Suppressor macrophage treated with lipopolysaccharide for 1 hour (primary cell): ENCODE measurements around the gene RPTOR.

Source experiments
- DNase-seq, 3 donors: peaks; one replicate each; pipeline ENCODE4 v3.0.0-alpha.2; 2020 to 2022

The RPTOR gene

DNA sequence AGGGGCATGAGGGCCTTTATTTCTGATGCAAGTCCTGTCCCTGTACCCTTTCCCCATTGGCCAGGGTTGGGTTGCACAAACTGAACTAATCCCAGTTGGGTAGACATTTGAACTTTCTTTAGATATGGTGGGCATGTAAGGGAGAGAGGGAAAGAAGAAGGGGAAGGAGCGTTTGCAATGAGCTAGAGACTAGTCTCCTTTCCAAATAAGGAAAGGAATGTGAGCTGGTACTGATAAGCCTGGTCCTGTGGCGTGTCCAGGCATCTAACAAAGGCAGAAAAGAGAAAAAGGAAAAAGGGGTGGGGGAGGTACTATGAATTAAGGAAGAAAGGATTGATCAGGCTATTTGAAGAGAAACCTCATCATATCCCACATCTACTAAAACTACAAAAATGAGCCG, 467.3 kb downstream of the RPTOR start:
- no peak for DNase-seq

DNA sequence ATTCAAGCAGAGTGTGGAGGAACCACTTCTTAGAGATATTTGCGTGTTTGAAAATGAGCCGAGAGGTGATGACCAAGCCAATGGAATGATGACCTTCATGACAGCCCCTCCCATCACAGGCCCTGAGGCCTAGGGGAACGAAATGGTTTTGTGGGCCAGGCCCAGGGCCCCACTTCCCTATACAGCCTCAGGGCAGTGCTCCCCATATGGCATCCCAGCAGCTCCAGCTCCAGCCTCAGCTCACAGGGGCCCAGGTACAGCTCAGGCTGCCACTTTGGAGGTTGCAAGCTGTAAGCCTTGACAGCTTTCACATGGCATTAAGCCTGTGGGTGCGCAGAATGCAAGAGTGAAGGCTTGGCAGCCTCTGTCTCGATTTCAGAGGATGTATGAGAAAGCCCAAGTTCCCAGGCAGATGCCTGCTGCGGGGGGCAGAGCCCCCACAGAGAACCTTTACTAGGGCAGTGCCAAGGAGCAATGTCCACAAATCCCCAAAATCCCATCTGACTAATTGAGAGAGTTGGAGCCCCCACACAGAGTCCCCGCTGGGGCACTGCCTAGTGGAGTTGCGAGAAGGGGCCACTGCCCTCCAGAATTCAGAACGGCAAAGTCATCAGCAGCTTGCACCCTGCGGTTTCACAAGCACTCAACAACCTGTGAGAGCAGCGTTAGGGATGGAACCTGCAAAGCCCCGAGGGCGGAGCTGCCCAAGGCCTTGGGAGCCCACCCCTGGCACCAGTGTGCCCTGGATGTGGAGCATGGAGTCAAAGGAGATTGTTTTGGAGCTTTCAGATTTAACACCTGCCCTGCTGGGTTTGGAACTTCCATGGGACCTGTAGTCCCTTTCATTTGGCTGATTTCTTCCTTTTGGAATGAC, 468.2 kb downstream of the RPTOR start:
- DNase-seq = no peak

DNA sequence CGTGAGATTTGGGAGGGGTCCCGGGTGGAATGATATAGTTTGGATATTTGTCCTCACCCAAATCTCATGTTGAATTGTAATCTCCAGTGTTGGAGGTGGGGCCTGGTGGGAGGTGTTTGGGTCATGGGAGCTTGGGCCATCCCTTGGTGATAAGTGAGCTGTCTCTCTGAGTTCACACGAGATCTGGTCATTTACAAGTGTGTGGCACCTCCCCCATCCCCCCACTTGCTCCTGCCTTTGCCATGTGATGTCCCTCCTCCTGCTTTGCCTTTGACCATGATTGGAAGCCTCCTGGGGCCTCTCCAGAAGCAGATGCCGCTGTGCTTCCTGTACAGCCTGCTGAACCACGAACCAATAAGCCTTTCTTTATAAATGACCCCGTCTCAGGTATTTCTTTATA, 469.0 kb downstream of the RPTOR start:
- no peak for DNase-seq

DNA sequence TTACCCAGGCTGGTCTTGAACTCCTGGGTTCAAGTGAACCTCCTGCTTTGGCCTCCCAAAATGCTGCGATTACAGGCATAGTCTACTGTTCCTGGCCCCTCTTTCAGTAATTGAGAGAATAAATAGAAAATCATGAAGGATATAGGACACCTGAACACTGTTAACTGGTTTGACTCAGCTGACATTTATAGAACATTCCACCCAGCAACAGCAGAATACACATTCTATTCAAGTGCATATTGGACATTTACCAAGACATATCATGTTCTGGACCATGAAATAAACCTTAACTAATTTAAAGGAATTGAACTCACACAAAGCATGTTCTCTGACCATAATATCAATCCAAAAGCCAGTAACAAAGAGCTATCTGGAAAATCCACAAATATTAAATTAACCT, 470.5 kb downstream of the RPTOR start:
- DNase-seq = no peak
